HepG2 (cell line): ENCODE measurements around the gene TEX48.

ENCODE experiments used
- ATF5 ChIP-seq: sonication (generic); formaldehyde crosslinking; IDR thresholded peaks from 2 replicates; pipeline ENCODE4 v1.4.0; 2020; ENCODE audit warnings: mild to moderate bottlenecking, low read depth, missing genetic modification reagents
- JUND ChIP-seq: sonication (generic); formaldehyde crosslinking; IDR thresholded peaks from 2 replicates; pipeline ENCODE4 v1.8.0; 2022; ENCODE audit warnings: mild to moderate bottlenecking, missing genetic modification reagents
- KAT7 ChIP-seq: IDR thresholded peaks from 2 replicates; pipeline ENCODE4 v1.6.1; 2018; ENCODE audit warnings: borderline replicate concordance, missing compliant biosample characterization
- NFRKB ChIP-seq: fragments of 450-650 bp; IDR thresholded peaks from 2 replicates; pipeline ENCODE4 v1.6.1; 2017
- PREB ChIP-seq: sonication (generic); formaldehyde crosslinking; IDR thresholded peaks from 2 replicates; pipeline ENCODE4 v1.4.0; 2020; ENCODE audit warnings: missing genetic modification reagents
- YEATS2 ChIP-seq: sonication (generic); formaldehyde crosslinking; IDR thresholded peaks from 2 replicates; pipeline ENCODE4 v1.4.0; 2020; ENCODE audit warnings: missing genetic modification reagents, borderline replicate concordance

- TF ChIP-seq JUND (CRISPR knock-in tag), result no peak
- TF ChIP-seq KAT7, result no peak
- no peak for TF ChIP-seq YEATS2 (CRISPR knock-in tag)
- no peak for TF ChIP-seq ATF5 (CRISPR knock-in tag)
- no peak for TF ChIP-seq PREB (CRISPR knock-in tag)
- TF ChIP-seq NFRKB, result no peak
These were observed 39.0 kb downstream of the TEX48 start for GRCh38 chr9:114643001-114643400.
